Omental fat pad (tissue), 4 donors: ENCODE results near the gene SFMBT2. TPM values are rescaled to one million over a fixed set of nuclear protein-coding genes. Genes with fewer than 3 reads are reported as not detected.

Source experiments
- ATAC-seq: fragments of 150-250 bp; one replicate; pipeline ENCODE4 v1.9.1; 2016; ENCODE audit warnings: mild to moderate bottlenecking, moderate library complexity; ENCODE audit not compliant: low FRiP score
- DNase-seq: peaks from one replicate; pipeline ENCODE4 v3.0.0-alpha.2; 2019; ENCODE audit warnings: low spot score
- CTCF ChIP-seq, 3 donors: fragments of 450-650 bp; IDR thresholded peaks; one replicate each; pipeline ENCODE4 v1.5.1; 2016 to 2017; ENCODE audit warnings: antibody characterized with exemption in 3 of 3, mild to moderate bottlenecking in 3 of 3, moderate library complexity in 2 of 3
- total RNA-seq, 4 donors: library from RNA; depleted of rRNA; stranded (reverse); fragments of >200 nt; gene quantifications; one replicate each; pipeline ENCODE4 v1.1.0, GENCODE V29; 2016

Gene SFMBT2
- total RNA-seq, 4 donors from 2014 or later, result 6.2 to 12.0 (median 9.4) TPM

GRCh38 chr10:7263616-7264015 lies 147.2 kb downstream of the SFMBT2 start:
- no peak for DNase-seq
- no peak for TF ChIP-seq CTCF (IDR thresholded peaks at IDR 0.05)
- ATAC-seq, result no peak

GRCh38 chr10:7261351-7261750 lies 149.5 kb downstream of the SFMBT2 start:
- DNase-seq (no peak), ATAC-seq (no peak)
- no peak for TF ChIP-seq CTCF (IDR thresholded peaks at IDR 0.05)

GRCh38 chr10:7260912-7261311 lies 149.9 kb downstream of the SFMBT2 start:
- DNase-seq (no peak), ATAC-seq (no peak)
- no peak for TF ChIP-seq CTCF (IDR thresholded peaks at IDR 0.05)

GRCh38 chr10:7260412-7260900 lies 150.4 kb downstream of the SFMBT2 start:
- TF ChIP-seq CTCF (IDR thresholded peaks at IDR 0.05), result peak in 1 of 3 donors; percentile 45
- DNase-seq, result peak; percentile 39
- ATAC-seq, result peak; percentile 91

- TF ChIP-seq CTCF (IDR thresholded peaks at IDR 0.05), result no peak
- DNase-seq (no peak), ATAC-seq (no peak)
These were observed 151.8 kb downstream of the SFMBT2 start for GRCh38 chr10:7258948-7259523.

GRCh38 chr10:7255517-7255916 lies 155.3 kb downstream of the SFMBT2 start:
- TF ChIP-seq CTCF (IDR thresholded peaks at IDR 0.05), result no peak
- no peak for DNase-seq
- no peak for ATAC-seq

- DNase-seq (no peak), ATAC-seq (no peak)
- no peak for TF ChIP-seq CTCF (IDR thresholded peaks at IDR 0.05)
These were observed 159.0 kb downstream of the SFMBT2 start for GRCh38 chr10:7251696-7252465.
